DND-41 (cell line): ENCODE measurements around the gene CREB1.

Experiments used
- ATAC-seq: fragments of 200-7000 bp; cut with Tn5 transposase; 3 replicates; pipeline ENCODE4 v1.9.1; 2021; ENCODE audit warnings: low read depth; ENCODE audit not compliant: insufficient read depth
- DNase-seq: peaks from one replicate; pipeline ENCODE4 v3.0.0-alpha.2; 2020
- H2AFZ ChIP-seq: 2 replicates; pipeline ENCODE4 v1.6.0; 2012; ENCODE audit warnings: low read depth, low read length
- H3K27ac ChIP-seq: 2 replicates; pipeline ENCODE4 v1.5.1; 2012; ENCODE audit warnings: low read length, inconsistent platforms
- H3K27me3 ChIP-seq: fragments of 200-600 bp; sonication (generic); 2 replicates; pipeline ENCODE4 v1.6.0; 2012; ENCODE audit warnings: low read length, mild to moderate bottlenecking, inconsistent platforms; ENCODE audit not compliant: insufficient read depth, poor library complexity
- H3K36me3 ChIP-seq: 2 replicates; pipeline ENCODE4 v1.5.1; 2012; ENCODE audit warnings: low read length, inconsistent platforms; ENCODE audit not compliant: insufficient read depth
- H3K4me1 ChIP-seq: 2 replicates; pipeline ENCODE4 v1.5.1; 2012; ENCODE audit warnings: mild to moderate bottlenecking, low read length; ENCODE audit not compliant: insufficient read depth
- H3K4me2 ChIP-seq: 2 replicates; pipeline ENCODE4 v1.6.0; 2012; ENCODE audit warnings: mild to moderate bottlenecking, moderate library complexity, low read length, inconsistent platforms; ENCODE audit not compliant: insufficient read depth
- H3K4me3 ChIP-seq, 2 experiments: fragments of 200-600 bp in 1 of 2; shearing (Covaris generic) in 1 of 2; 2 replicates each; pipeline ENCODE4 v1.5.1; 2012 to 2016; ENCODE audit warnings: inconsistent platforms in 2 of 2, low read length in 2 of 2, mild to moderate bottlenecking in 2 of 2, low read depth in 1 of 2, moderate library complexity in 1 of 2
- H3K79me2 ChIP-seq: 2 replicates; pipeline ENCODE4 v1.6.0; 2012; ENCODE audit warnings: low read length, inconsistent platforms; ENCODE audit not compliant: insufficient read depth
- H3K9ac ChIP-seq: 2 replicates; pipeline ENCODE4 v1.6.0; 2012; ENCODE audit warnings: low read depth, mild to moderate bottlenecking, inconsistent platforms, low read length, moderate library complexity
- H3K9me3 ChIP-seq: 2 replicates; pipeline ENCODE4 v1.5.1; 2012; ENCODE audit warnings: low read length, moderate library complexity, mild to moderate bottlenecking, inconsistent platforms; ENCODE audit not compliant: insufficient read depth, severe bottlenecking
- H4K20me1 ChIP-seq: 2 replicates; pipeline ENCODE4 v1.6.0; 2012; ENCODE audit warnings: low read length; ENCODE audit not compliant: insufficient read depth
- EZH2 ChIP-seq: IDR thresholded peaks from 3 replicates; pipeline ENCODE4 v1.6.1; 2012; ENCODE audit warnings: borderline replicate concordance, low read depth, mild to moderate bottlenecking, moderate library complexity, low read length, inconsistent platforms; ENCODE audit not compliant: severe bottlenecking
- TF ChIP-seq, protein P1 (sequence below): IDR thresholded peaks from 2 replicates; pipeline ENCODE4 v1.5.1; 2012; ENCODE audit warnings: borderline replicate concordance, low read length, moderate library complexity, mild to moderate bottlenecking; ENCODE audit not compliant: poor library complexity, severe bottlenecking; ENCODE audit errors: extremely low read depth

CREB1 gene

DNA sequence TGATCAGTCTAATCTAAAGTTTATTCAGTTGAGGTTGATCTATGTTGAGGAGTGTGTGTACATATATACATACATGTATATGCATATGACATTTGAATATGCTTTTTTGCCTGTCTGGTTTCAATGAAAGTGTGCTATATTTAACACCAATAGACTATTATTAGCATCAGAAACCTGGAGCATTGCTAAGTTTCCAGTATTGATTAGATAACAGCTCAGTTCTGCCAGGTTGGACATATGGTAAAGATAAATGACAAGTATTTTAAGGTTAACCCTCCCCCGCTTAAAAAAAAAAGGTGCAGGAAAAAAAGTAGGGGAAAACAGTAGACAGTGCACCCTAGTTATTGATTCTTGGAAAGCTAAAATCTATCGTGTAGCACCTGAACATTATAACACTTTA, 19.4 kb downstream of the CREB1 start:
- Histone ChIP-seq H4K20me1 (peaks cover 41% of the 10 kb centered on the region), H3K27ac (no peak overlapping the region), H3K9ac (no peak overlapping the region), H3K4me2 (no peak overlapping the region), H2AFZ (no peak overlapping the region), H3K36me3 (no peaks in the 10 kb centered on the region), H3K4me3 (no peak overlapping the region), H3K4me1 (no peaks in the 10 kb centered on the region), H3K9me3 (no peaks in the 10 kb centered on the region), H3K79me2 (peaks cover 97% of the 10 kb centered on the region), H3K27me3 (no peaks in the 10 kb centered on the region)
- TF ChIP-seq, protein P1, sequence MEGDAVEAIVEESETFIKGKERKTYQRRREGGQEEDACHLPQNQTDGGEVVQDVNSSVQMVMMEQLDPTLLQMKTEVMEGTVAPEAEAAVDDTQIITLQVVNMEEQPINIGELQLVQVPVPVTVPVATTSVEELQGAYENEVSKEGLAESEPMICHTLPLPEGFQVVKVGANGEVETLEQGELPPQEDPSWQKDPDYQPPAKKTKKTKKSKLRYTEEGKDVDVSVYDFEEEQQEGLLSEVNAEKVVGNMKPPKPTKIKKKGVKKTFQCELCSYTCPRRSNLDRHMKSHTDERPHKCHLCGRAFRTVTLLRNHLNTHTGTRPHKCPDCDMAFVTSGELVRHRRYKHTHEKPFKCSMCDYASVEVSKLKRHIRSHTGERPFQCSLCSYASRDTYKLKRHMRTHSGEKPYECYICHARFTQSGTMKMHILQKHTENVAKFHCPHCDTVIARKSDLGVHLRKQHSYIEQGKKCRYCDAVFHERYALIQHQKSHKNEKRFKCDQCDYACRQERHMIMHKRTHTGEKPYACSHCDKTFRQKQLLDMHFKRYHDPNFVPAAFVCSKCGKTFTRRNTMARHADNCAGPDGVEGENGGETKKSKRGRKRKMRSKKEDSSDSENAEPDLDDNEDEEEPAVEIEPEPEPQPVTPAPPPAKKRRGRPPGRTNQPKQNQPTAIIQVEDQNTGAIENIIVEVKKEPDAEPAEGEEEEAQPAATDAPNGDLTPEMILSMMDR, result no peak
- TF ChIP-seq EZH2, result no peak
- no peak for DNase-seq
- no peak for ATAC-seq

DNA sequence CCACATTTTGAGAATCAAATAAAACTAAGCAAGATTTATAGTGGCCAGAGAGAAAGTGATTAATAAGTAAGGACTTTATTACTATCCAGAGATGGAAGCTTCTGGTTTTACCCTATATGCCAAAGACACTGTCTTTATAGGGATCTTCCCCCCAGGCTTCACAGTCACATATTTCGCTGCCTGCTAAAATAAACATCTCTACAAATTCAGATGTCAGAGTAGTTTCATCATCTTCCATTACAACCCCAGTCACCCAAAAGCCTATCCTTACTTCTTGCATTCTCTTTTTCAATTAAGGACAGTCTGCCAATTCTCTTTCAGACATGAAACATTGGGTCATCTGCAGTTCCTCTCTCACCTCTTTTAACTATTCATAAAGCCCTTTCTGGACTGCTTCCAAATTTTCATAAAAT, 28.3 kb downstream of the CREB1 start:
- ATAC-seq, result no peak
- no peak overlapping the region for H3K9ac ChIP-seq
- no peaks in the 10 kb centered on the region for H3K4me1 ChIP-seq
- H3K36me3 ChIP-seq, result peaks cover 72% of the 10 kb centered on the region
- no peak overlapping the region for H2AFZ ChIP-seq
- DNase-seq, result no peak
- no peaks in the 10 kb centered on the region for H3K9me3 ChIP-seq
- peaks cover 14% of the 10 kb centered on the region for H4K20me1 ChIP-seq
- peaks cover 43% of the 10 kb centered on the region for H3K79me2 ChIP-seq
- TF ChIP-seq, protein P1, result no peak
- no peak for TF ChIP-seq EZH2
- no peak overlapping the region for H3K27ac ChIP-seq
- no peak overlapping the region for H3K4me3 ChIP-seq
- no peaks in the 10 kb centered on the region for H3K27me3 ChIP-seq
- H3K4me2 ChIP-seq, result no peak overlapping the region

- Histone ChIP-seq H3K4me2 (no peak overlapping the region), H3K36me3 (peaks cover 77% of the 10 kb centered on the region), H3K27me3 (no peaks in the 10 kb centered on the region), H3K4me1 (no peaks in the 10 kb centered on the region), H4K20me1 (peaks cover 4% of the 10 kb centered on the region; the same call in 1 of the 2 replicates), H3K27ac (no peak overlapping the region), H3K79me2 (peaks cover 10% of the 10 kb centered on the region), H3K4me3 (no peak overlapping the region), H2AFZ (no peak overlapping the region), H3K9ac (no peak overlapping the region), H3K9me3 (no peaks in the 10 kb centered on the region)
- ATAC-seq, result no peak
- TF ChIP-seq EZH2, result no peak
- TF ChIP-seq, protein P1, result no peak
- DNase-seq, result no peak
Measured at GRCh38 chr2:207561386-207562080, 31.8 kb downstream of the CREB1 start.
